Fibroblast of villous mesenchyme (primary cell): Measurements from ENCODE around the gene CAMK2N2. TPM values are rescaled to one million over a fixed set of nuclear protein-coding genes. Genes with fewer than 3 reads are reported as not detected.

Experiments used
- DNase-seq: peaks from one replicate; pipeline ENCODE4 v3.0.0-alpha.2; 2010; ENCODE audit warnings: low read depth
- H3K4me3 ChIP-seq: 2 replicates; pipeline ENCODE4 v1.5.1; 2011; ENCODE audit warnings: low read depth, mild to moderate bottlenecking, low read length
- total RNA-seq: library from RNA; depleted of rRNA; stranded (reverse); fragments of >200 nt; gene quantifications from 2 replicates; pipeline ENCODE4 v1.2.3, GENCODE V29; 2012
- TF ChIP-seq, protein P1 (sequence below): IDR thresholded peaks from 2 replicates; pipeline ENCODE4 v1.5.1; 2012; ENCODE audit warnings: low read depth, mild to moderate bottlenecking, low read length; ENCODE audit not compliant: insufficient read depth

The CAMK2N2 gene
- total RNA-seq, 1 donor: not detected

- peak overlapping the region; percentile 44 for H3K4me3 ChIP-seq
- TF ChIP-seq, protein P1, sequence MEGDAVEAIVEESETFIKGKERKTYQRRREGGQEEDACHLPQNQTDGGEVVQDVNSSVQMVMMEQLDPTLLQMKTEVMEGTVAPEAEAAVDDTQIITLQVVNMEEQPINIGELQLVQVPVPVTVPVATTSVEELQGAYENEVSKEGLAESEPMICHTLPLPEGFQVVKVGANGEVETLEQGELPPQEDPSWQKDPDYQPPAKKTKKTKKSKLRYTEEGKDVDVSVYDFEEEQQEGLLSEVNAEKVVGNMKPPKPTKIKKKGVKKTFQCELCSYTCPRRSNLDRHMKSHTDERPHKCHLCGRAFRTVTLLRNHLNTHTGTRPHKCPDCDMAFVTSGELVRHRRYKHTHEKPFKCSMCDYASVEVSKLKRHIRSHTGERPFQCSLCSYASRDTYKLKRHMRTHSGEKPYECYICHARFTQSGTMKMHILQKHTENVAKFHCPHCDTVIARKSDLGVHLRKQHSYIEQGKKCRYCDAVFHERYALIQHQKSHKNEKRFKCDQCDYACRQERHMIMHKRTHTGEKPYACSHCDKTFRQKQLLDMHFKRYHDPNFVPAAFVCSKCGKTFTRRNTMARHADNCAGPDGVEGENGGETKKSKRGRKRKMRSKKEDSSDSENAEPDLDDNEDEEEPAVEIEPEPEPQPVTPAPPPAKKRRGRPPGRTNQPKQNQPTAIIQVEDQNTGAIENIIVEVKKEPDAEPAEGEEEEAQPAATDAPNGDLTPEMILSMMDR: no peak
These were observed 1.3 kb downstream of the CAMK2N2 start for GRCh38 chr3:184259878-184260723.

DNA sequence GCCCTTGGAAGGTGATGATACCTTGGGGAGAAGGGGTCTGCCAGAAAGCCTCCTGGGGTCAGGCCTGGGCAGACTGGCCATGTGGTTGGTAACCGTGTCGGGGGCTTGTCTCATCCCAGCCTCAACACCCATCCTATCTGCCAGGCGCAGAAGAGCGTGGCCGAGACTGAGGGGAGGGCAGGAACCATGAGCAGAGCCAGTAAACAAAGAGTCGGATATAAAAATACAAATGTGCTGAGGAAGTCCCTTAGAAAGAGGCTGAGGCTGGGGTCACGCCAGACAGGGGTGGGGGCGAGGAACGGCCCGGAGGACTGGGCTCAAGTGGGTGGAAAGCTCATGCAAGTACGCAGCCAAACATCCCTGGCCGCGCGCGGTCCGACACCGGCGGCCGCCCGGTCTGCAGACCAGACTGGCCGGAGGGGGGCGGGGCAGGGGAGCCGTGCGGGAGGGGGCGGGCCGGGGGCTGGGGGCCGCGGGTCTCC is 1.9 kb downstream of the CAMK2N2 start:
- TF ChIP-seq, protein P1: no peak
- no peak for DNase-seq
- H3K4me3 ChIP-seq: no peak overlapping the region

More at GRCh38 chr3:184259878-184260723, 1.3 kb downstream of the CAMK2N2 start:
- peak; percentile 19 for DNase-seq

- TF ChIP-seq, protein P1: no peak
- H3K4me3 ChIP-seq: no peak overlapping the region
- no peak for DNase-seq
These were observed 2.4 kb downstream of the CAMK2N2 start for GRCh38 chr3:184258926-184259325.

GRCh38 chr3:184257083-184257915 is 4.1 kb downstream of the CAMK2N2 start:
- DNase-seq: no peak
- TF ChIP-seq, protein P1: no peak
- no peak overlapping the region for H3K4me3 ChIP-seq

GRCh38 chr3:184255291-184256039 is 5.9 kb downstream of the CAMK2N2 start:
- DNase-seq: no peak
- TF ChIP-seq, protein P1: no peak
- H3K4me3 ChIP-seq: no peak overlapping the region

GRCh38 chr3:184250167-184250828 is 11.1 kb downstream of the CAMK2N2 start:
- DNase-seq: peak; percentile 88
- TF ChIP-seq, protein P1: peak; percentile 96
- H3K4me3 ChIP-seq: peak overlapping the region; percentile 68
